ENCODE results near the gene DLGAP3.
A peak's percentile ranks its signal among the peaks of the same experiment; 100 is the strongest.

The DLGAP3 gene

DNA sequence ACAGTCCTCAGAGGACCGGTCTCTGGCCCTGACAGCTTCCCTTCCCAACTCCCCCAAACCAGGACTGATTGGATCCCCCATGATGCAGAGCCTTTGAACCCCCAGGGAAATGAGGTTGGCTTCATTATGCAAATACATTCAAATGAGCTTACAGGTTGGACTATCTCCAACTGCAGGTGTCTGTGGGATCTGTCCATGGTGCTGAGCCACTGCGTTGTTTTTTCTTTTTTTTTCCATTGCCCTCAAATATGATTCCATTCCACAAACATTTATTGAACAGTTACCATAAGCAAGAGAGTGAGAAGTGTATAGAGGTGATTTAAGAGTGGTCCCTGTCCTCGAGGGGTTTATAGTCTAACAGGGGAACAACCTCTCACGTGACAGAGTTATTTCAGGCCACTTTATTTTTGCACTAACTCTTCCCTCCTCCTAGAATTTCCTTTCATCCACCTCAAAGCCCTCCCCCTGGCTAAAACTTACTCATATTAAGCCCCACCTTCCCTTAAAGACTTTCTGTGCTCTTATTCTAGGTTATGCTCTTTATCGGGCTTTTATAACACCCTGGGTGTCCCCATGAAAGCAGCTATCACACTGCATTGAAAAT, 21.9 kb downstream of the DLGAP3 start:
- DNase-seq (ENCODE audit: low read depth, low spot score) = peak; percentile 22
- no peak overlapping the region for H3K4me3 ChIP-seq (ENCODE audit: low read length)

DNA sequence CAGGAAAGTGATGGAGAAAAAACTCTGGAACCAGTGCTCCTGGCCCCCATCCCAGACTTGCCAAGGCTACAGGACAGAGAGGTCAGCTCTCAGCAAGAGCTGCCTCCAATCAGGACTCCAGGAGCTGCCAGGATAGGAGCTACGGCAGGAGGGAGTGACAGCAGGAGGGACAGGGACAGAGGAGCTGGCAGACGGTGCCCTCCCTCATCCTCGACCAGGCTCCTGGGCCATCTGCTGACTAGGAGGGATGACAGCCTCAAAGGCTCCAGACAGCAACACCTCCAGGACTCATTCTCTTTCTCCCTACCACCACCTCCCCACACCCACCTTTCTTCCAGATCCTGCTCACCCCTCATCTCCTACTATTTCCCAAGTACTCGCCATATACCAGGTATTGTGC, 22.7 kb downstream of the DLGAP3 start:
- H3K4me3 ChIP-seq (ENCODE audit: low read length) = no peak overlapping the region
- DNase-seq (ENCODE audit: low read depth, low spot score) = no peak

DNA sequence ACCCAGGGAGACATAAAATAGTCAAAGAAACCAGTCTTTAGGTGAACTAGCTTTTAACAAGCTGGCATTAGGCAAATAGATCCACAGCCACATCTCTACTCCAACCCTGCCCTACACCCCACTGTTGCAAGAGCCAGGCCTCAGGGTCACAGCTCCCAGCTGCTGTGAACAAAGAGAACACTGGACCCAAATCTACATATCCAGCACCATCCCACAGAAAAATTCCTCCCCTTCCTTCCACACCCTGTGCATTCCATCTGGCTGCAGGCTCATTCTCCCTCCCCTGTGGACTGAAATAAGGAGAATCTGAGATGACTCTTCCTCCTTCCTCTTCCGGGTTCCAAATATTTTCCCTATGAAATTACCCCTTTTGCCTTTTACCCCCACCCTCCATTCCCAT, 23.2 kb downstream of the DLGAP3 start:
- no peak overlapping the region for H3K4me3 ChIP-seq (ENCODE audit: low read length)

DNA sequence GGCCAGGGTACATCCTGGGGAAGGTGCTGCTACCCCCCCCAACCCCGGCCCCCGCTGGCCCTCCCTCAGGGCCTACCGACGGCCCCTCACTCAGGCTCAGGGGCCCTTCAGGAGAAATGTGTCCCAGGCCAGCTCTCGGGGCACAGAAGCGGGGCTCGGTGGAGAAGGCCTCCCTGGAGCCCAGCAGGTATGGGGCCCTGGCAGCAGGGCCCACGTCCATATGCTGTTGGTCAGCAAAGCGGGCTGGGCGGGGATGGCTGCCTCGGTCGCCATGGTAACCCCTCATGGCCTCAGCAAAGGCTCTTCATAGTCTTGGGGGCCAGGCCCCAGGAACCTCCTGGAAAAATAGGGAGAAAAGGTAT, 24.4 kb downstream of the DLGAP3 start:
- no peak overlapping the region for H3K4me3 ChIP-seq (ENCODE audit: low read length)
- DNase-seq (ENCODE audit: low read depth, low spot score) = no peak

More for the DNA sequence above, 23.2 kb downstream of the DLGAP3 start:
- DNase-seq (ENCODE audit: low read depth, low spot score) = no peak

DNA sequence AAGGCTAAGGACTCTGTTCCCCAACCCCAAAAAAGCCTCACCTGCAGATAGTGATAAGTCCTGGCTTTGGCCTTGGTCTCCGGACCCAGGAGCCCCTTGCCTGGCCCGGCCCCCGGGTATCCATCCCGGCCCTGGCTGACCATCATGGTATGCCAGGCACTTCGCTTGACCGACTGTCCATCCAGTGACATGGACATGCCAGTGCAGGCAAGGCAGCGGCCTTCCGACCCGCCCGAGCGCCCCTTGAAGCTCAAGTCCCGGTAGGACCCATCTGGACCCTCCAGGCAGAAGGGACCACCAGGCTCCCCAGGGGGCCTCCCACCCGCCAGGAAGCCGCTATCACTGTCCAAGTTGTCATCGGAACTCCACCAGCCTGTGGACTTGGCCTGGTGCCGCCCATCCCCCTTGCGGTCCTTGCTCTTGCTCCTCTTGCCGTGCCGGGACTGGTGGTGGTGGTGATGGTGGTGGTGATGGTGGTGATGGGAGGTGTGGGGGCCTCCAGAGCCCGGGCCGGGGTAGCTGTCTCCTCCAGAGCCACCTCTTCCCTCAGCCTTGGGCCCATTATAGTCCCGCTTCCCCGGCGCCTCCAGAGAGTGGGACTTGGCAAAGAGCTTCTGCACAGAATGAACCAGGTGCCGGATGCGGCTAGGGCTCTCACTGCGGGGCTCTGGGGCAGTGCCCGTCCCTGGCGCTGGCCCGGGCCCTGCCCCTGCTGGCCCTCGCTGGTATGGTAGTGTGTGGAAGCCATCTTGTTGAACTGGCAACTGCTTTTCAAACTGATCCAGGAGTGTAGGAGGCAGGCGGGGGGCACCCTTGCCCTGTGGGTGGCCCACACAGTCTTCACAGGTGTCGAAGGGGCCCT, 25.0 kb downstream of the DLGAP3 start:
- no peak for DNase-seq (ENCODE audit: low read depth, low spot score)
- H3K4me3 ChIP-seq (ENCODE audit: low read length) = no peak overlapping the region

DNA sequence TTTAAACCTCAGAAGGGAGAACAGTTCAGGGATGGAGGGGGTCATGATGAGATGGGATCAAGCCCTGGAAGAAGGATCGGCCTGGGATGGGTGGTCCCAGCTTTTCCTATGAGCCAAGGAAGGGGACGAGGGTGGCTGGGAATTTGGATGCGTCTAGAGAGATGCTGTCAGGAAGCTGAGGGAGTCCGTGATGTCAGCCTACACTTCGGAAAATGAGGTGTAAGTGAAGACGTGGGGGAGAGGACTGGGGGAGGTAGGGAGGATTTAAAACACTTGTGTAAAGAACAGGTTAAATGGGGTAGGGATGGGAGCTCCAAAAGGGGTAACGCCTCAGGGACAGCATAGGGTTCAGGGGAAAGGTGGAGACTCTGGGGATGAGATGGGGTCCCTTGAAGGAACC, 27.5 kb downstream of the DLGAP3 start:
- DNase-seq (ENCODE audit: low read depth, low spot score) = no peak

DNA sequence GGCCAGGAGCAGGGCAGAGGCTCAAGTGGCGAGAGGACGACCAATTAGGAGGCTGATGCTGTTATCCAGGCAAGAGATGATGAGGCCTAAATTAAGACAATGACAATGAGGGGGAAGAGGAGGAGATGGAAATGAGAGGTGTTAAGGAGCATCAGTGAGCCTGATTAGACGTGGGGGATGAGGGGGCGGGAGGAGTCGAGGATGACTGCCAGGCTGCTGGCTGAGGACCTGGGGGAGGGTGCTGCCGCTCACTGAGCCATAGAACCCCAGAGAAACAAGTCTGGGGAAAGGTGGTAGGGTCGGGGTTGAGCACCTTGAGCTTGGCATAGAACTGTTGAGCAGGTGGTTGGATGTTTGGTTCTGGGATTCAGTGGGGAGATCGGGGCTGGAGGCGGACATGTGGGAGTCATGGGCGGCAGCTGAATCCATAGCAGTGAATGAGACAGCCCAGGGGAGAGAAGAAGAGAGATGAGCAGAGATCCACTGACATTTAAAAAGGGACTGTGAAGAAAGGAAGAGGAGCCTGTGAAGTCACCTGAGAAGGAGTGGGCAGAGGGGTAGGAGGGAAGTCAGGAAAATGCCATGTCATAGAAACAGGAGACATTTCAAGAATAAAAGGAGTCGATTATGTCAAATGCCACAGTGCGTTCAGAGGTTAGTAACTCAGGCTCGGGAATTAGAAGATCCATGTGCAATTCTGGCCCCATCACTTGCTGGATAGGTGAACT, 28.5 kb downstream of the DLGAP3 start:
- no peak overlapping the region for H3K4me3 ChIP-seq (ENCODE audit: low read length)

More for the DNA sequence above, 27.5 kb downstream of the DLGAP3 start:
- no peak overlapping the region for H3K4me3 ChIP-seq (ENCODE audit: low read length)

DNA sequence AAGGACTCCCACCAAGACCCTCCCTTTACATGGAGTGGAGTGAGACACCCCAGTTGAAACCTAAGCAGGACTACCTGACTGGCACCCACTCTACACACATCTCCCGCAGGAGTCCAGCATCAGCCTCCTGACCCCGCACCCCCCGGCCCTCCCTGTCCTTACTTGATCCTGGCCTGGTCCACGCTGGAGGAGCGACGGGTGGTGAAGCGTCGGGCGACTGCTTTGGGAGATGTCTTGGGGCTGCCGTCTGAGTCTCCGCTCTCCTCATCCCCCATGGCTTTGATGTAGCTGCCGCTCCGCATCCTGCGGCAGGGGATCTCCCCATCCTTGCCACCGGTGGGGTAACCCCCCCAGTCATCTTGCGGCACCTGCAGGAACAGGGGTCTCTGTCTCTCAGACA, 29.5 kb downstream of the DLGAP3 start:
- no peak overlapping the region for H3K4me3 ChIP-seq (ENCODE audit: low read length)
- DNase-seq (ENCODE audit: low read depth, low spot score) = no peak

More for the DNA sequence above, 28.5 kb downstream of the DLGAP3 start:
- DNase-seq (ENCODE audit: low read depth, low spot score) = no peak

DNA sequence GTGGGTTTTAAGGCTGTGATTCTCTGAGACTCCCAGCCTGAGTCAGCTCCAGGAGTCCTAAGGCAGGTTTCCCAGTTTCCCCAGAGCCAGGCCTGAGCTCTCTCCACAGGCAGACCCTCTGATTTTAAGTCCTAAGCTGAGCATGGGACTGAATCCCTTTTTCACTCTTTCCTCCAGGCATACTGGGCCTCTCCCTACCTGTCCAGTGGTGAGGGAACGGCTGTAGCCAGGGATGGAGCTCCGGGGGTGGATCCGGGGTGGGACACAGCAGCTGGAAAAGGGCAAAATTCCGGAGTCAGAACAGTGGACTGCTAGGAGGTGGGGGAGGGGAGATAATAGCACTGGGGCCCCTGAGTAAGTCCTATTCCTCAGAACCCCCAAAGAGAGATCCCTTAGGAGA, 30.0 kb downstream of the DLGAP3 start:
- H3K4me3 ChIP-seq (ENCODE audit: low read length) = no peak overlapping the region
- no peak for DNase-seq (ENCODE audit: low read depth, low spot score)

DNA sequence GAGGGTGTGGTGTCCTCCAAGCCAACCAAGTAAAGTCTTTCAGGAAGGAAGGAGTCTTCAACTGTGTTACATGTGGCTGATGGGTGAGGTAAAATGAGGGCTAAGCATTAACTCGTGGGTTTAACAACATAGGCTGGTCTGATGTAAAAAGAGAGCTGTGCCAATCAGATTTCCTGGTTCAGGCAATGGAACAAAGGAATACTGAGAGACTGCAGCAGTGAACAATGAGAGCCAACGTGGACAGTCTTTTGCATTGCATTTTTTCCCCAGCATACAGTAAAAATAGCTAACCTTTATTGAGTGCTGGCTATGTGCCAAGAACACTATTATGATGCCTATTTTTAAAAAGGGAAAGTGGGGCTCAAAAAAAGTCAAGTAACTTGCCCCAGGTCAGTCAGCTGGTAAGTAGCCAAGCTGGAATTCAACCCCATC, 31.1 kb downstream of the DLGAP3 start:
- no peak for DNase-seq (ENCODE audit: low read depth, low spot score)
- H3K4me3 ChIP-seq (ENCODE audit: low read length) = no peak overlapping the region

DNA sequence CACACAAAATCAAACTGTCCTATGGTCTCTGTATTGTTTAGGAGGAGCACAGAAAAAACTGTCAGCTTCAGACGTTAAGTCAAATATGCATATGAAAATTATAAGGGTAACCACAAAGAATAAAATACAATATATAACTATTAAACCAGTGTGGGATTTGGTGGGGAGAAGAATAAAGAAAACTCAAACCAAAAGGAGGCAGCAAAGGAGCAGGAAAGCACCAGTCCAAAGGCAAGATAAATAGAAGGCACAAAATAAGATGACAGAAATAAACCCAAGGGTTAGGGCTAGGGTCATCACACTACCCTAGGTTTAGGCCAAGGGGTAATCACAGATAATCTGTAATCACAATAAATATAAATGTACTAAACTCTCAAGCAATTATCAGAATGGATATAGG, 32.8 kb downstream of the DLGAP3 start:
- no peak for DNase-seq (ENCODE audit: low read depth, low spot score)
- no peak overlapping the region for H3K4me3 ChIP-seq (ENCODE audit: low read length)

DNA sequence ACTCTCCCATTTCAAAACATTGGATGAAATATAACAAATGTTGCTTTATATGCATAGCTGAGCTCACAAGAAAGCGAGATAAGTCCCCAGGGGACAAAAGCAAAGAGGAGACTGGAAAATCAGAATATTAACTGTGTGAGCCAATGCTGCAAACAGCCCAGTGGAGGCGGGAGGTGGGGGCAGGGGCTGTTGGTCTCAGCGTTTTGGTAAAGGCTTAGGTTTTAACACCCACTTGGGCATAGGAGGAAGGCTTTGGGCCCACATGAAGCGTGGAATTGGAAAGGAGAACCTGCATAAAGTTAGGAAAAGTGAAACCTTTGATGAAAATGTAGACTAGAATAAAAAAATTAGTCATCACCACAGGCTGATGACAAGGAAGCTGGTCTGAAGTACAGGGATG, 39.7 kb downstream of the DLGAP3 start:
- DNase-seq (ENCODE audit: low read depth, low spot score) = no peak
- no peak overlapping the region for H3K4me3 ChIP-seq (ENCODE audit: low read length)

DNA sequence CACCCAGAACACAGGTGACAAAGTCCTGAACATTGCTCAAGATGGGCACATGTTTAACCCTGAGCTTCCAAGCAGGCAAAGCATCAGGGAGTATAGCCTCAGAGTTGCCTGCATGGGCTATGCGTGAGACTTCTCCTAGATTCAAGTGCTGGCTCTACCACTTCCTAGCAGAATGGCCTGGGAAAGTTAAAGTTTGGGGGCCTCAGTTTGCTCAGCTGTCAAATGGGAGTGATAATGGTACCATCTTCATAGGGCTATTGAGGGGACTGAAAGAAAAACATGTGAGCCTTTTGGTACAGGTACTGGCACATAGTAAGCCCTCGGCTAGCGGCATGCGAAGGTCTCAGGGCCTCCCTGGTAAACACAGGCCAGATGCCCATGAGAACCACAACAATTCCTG, 41.9 kb downstream of the DLGAP3 start:
- no peak for DNase-seq (ENCODE audit: low read depth, low spot score)
- H3K4me3 ChIP-seq (ENCODE audit: low read length) = no peak overlapping the region

DNA sequence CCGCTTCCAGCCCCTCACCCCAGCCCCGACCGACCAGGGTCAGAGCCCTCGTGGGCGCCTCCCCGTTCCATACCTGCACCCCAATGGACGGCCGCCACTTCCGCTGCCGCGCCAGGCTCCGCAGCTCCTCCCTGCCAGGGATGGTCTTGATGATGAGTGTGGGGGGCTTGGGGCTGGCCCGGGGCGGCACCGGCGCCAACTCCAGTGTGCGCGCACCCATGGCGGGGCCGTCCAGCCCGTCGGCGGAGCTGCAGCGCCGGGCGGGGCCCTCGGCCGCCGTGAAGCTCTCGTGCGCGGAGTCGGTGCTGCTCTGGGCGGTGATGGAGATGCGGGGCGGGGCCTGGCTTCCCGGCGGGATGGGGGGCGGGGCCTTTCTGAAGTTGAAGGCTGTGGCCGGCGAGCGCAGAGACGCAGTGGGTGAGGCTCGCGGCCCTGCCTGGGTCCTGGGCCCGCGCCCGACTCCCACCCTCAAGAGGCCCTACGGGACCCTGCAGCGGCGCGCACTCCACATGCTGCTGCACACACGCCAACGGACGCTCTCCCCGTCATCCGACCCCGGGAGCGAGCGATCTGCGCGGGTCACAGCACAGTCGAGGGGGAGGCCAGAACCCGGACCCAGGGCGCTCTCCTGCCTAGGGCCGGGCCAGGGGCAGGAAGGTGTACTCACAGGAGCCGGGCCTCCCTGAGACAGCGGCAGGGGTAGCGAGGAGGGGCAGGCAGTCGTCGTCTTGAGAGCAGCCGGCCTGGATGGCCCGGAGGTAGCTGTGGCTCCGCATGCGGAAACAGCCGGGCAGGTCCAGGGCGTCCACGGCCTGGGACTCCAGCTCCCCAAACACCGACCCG, 43.8 kb downstream of the DLGAP3 start:
- no peak overlapping the region for H3K4me3 ChIP-seq (ENCODE audit: low read length)
- DNase-seq (ENCODE audit: low read depth, low spot score) = no peak

DNA sequence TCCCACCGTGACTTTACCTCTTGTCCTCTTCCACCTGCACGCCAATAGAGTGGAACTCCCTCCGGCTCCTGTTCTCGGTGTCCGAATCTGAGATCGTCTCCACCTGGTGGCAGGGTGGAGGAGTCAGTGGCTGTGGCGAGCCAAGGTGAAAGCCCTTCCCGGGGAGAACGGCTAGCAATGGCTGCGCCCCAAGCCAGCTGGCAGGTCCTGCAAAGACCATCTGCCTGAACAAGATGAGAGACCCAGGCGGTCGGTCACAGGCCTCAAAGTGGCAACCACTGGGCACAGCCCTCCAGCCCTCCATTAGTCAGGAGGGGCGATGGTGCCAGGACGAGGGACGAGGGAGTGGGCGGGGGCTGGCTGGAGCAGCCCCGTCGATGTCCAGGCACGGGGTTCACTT, 44.5 kb downstream of the DLGAP3 start:
- H3K4me3 ChIP-seq (ENCODE audit: low read length) = no peak overlapping the region
- no peak for DNase-seq (ENCODE audit: low read depth, low spot score)

DNA sequence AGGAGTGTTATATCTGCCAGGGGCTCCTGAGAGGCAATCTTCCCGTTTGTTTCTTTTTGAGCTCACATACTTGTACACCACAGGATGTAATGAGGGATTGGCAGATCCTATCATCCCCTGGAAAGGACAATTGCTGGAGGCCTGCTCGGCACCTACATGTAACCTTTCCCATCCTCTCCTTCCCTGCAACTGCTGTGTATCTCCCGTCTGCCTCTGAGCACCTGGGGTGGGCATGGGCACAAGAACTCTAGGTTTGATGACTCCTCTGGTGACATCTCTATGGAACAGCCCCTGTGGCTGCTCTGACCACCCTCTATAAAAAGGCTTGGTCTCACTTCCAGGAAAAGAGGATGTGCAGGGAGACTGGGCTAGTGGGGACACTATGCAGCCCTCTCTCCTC, 44.9 kb downstream of the DLGAP3 start:
- H3K4me3 ChIP-seq (ENCODE audit: low read length) = no peak overlapping the region

DNA sequence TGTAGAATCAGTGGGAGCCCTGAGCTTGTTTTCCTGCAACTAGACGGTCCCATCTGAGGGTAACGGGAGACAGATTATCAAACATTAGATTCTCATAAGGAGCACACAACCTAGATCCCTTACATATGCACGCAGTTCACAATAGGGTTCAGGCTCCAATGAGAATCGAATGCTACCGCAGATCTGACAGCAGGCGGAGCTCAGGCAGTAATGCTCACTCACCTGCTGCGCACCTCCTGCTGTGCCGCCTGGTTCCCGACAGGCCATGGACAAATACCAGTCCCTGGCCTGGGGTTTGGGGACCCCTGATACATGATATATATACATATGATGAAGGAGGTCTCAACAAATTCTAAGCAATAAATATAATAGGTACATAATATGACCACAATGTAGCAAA, 50.2 kb downstream of the DLGAP3 start:
- DNase-seq (ENCODE audit: low read depth, low spot score) = no peak
- H3K4me3 ChIP-seq (ENCODE audit: low read length) = no peak overlapping the region

More for the DNA sequence above, 44.9 kb downstream of the DLGAP3 start:
- DNase-seq (ENCODE audit: low read depth, low spot score) = no peak

DNA sequence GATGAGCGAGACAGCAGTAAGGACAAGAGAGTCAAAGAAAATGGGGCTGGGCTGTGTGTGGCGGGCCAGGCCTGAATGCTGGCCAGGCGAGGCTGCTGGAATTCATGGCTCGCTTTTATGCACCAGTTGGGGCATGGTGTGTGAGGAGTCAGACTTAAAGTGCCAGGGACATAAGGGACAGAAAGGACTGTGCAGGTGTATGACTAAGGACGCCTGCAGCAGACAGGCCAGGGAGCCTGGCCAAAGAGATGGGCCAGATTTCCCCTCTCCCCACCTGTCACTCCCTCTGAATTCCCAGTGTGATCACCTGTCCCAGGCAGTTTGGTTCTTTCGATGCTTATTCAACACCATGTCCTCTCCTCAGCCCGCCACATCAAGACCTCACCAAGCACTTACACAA, 53.0 kb downstream of the DLGAP3 start:
- H3K4me3 ChIP-seq (ENCODE audit: low read length) = no peak overlapping the region
- no peak for DNase-seq (ENCODE audit: low read depth, low spot score)

DNA sequence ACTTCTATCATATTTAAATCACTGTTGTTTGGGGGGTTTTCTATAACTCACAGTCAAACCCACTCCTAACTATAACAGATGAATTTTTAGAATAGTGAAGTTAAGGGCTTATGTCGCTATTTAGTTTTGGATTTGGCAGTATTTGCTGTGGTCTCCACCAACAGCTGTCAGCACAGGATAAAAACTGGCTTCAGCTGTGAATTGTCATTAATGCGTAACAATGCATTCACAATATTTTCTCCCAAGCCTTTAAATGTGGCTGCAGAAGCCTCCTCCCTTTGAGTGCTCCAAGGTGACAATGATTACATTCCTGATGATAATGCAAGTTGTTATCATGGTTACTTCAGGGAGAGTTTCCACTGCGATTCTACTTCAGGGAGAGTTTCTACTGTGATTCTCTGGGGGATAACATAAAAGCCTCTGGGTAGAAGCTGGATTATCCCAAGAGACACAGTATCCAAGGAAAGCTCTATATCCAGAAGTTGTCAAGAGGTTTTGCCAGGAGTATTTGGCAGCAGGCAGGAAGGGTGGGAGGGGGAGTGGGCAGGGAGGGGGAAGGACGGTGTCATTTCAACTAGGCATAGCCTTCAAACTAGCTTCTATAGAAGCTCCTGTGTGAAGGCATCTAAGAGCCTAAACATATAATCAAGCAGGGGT, 55.0 kb downstream of the DLGAP3 start:
- DNase-seq (ENCODE audit: low read depth, low spot score) = no peak
- H3K4me3 ChIP-seq (ENCODE audit: low read length) = no peak overlapping the region
